K562 (cell line): ENCODE results near the gene UBXN11. TPM values are rescaled to one million over a fixed set of nuclear protein-coding genes. Genes with fewer than 3 reads are reported as not detected.

ENCODE experiments used
- AFF1 ChIP-seq, 2 experiments: fragments of 450-650 bp; IDR thresholded peaks; 2 replicates each; pipeline ENCODE4 v1.6.1; 2018; ENCODE audit warnings: mild to moderate bottlenecking in 2 of 2, low read depth in 1 of 2; ENCODE audit not compliant: partially characterized antibody in 2 of 2
- BCLAF1 ChIP-seq, 2 experiments: fragments of 450-650 bp in 1 of 2; IDR thresholded peaks; 2 replicates each; pipeline ENCODE4 v1.6.1; 2011 to 2017; ENCODE audit warnings: low read depth in 2 of 2, antibody characterized with exemption in 1 of 2, borderline replicate concordance in 1 of 2, low read length in 1 of 2, mild to moderate bottlenecking in 1 of 2, mixed read lengths in 1 of 2; ENCODE audit not compliant: control insufficient read depth in 1 of 2
- BDP1 ChIP-seq: IDR thresholded peaks from 3 replicates; pipeline ENCODE4 v1.6.1; 2011; ENCODE audit not compliant: insufficient read length, insufficient read depth
- HMG20B ChIP-seq: fragments of 250-450 bp; sonication (Bioruptor Pico); IDR thresholded peaks from 2 replicates; pipeline ENCODE4 v1.5.0; 2021; ENCODE audit warnings: mild to moderate bottlenecking
- NFE2L1 ChIP-seq: fragments of 450-650 bp; IDR thresholded peaks from 2 replicates; pipeline ENCODE4 v1.6.1; 2016; ENCODE audit warnings: missing genetic modification characterization, low read depth, mild to moderate bottlenecking, missing compliant biosample characterization, moderate library complexity, borderline replicate concordance
- NFIC ChIP-seq: fragments of 450-650 bp; IDR thresholded peaks from 2 replicates; pipeline ENCODE4 v1.6.1; 2017; ENCODE audit warnings: mild to moderate bottlenecking, inconsistent platforms
- PTBP1 ChIP-seq: fragments of 200-400 bp; formaldehyde crosslinking; IDR thresholded peaks from 2 replicates; pipeline ENCODE4 v1.6.1; 2017; ENCODE audit warnings: low read depth, low read length
- RBM25 ChIP-seq: fragments of 200-400 bp; formaldehyde crosslinking; IDR thresholded peaks from 2 replicates; pipeline ENCODE4 v1.6.1; 2018; ENCODE audit warnings: low read length, low read depth, moderate library complexity; ENCODE audit not compliant: severe bottlenecking
- ZBTB17 ChIP-seq: fragments of 450-650 bp; formaldehyde crosslinking; IDR thresholded peaks from 2 replicates; pipeline ENCODE4 v1.4.0; 2020; ENCODE audit warnings: mild to moderate bottlenecking
- ZNF318 ChIP-seq, 2 experiments: fragments of 450-650 bp; IDR thresholded peaks; 2 replicates each; pipeline ENCODE4 v1.6.1; 2016; ENCODE audit warnings: mild to moderate bottlenecking in 2 of 2, borderline replicate concordance in 1 of 2, low read depth in 1 of 2, moderate library complexity in 1 of 2
- ZNF431 ChIP-seq: sonication (generic); formaldehyde crosslinking; IDR thresholded peaks from 2 replicates; pipeline ENCODE4 v1.8.0; 2022; ENCODE audit warnings: mild to moderate bottlenecking, missing genetic modification reagents
- polyA plus RNA-seq, 8 experiments: library from polyadenylated mRNA; depleted of rRNA in 4 of 8; stranded (reverse) in 5 of 8; unstranded in 3 of 8; fragments of >200 nt; fragmentation: Nextera tagmentation in 2 of 8; fragmentation: Illumina TruSeq in 1 of 8; extraction: Ambion mirVana in 2 of 8; extraction: Trizol in 1 of 8; gene quantifications; 2 replicates each; pipeline versions ENCODE4 v1.2.1 to v1.2.3, GENCODE V29; 2011 to 2014; ENCODE audit warnings: inconsistent platforms in 1 of 8, missing spikeins in 1 of 8
- total RNA-seq, 7 experiments: library from RNA; depleted of rRNA in 6 of 7; stranded (reverse); fragments of >200 nt in 6 of 7; fragmentation: Illumina TruSeq in 2 of 7; extraction: Trizol in 2 of 7; gene quantifications; 2 replicates each; pipeline versions ENCODE4 v1.2.1 to v1.2.3, GENCODE V29; 2011 to 2021; ENCODE audit warnings: low replicate concordance in 1 of 7

The UBXN11 gene
- total and polyA plus RNA-seq, 9 of the 15 experiments (the other 6 are each of a cell fraction or from before 2014, with no cell fraction given): 0.48 to 34.3 (median 11.3) TPM

GRCh38 chr1:26353210-26353859, 46.9 kb upstream of the UBXN11 start (continued):
- TF ChIP-seq PTBP1 (0 out of 2 replicates have a peak, but pooled peaks have one; percentile 62), ZNF318 (IDR thresholded peaks at IDR 0.05; ENCODE audit: borderline replicate concordance in 1 of 2, low read depth in 1 of 2) (no peak), BCLAF1 (IDR thresholded peaks at IDR 0.05; ENCODE audit: borderline replicate concordance in 1 of 2, control insufficient read depth in 1 of 2, low read depth in 2 of 2, low read length in 1 of 2) (no peak), RBM25 (peak; percentile 91), BDP1 (no peak), HMG20B (CRISPR knock-in tag) (no peak), NFIC (peak; percentile 92), AFF1 (IDR thresholded peaks at IDR 0.05; ENCODE audit: low read depth in 1 of 2, partially characterized antibody in 2 of 2) (no peak), ZBTB17 (CRISPR knock-in tag) (no peak), ZNF431 (no peak), NFE2L1 (no peak)
